ENCODE data around the gene RAB6C.
"Not testable (repeated sequence)": the region's sequence is repeated elsewhere in the genome, so short reads cannot be mapped to it uniquely, and the experiment has no call there.

Gene RAB6C

DNA sequence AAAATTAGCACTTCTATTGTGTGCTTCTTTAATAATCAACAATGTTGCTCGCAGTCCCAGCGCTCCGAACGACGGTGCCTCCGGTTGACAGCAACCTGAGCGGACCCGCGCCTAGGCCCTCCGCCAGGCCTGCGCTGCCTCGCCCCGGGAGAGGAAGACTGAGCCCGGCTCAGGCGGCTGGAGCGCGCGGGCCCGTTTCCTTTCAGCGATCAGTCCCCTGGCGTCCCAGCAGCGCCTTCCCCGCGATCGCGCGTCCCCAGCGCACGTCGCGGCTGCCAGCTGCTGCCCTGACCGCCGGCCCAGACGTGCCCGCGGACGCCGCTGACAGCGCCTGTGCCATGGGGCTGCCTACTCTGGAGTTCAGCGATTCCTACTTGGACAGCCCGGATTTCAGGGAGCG is 26.4 kb downstream of the RAB6C start:
- not testable (repeated sequence) for H4K91ac ChIP-seq (ENCODE audit: low read depth, low read length, poor library complexity); H3K79me1 ChIP-seq (ENCODE audit: low read depth, low read length); H2BK5ac ChIP-seq (ENCODE audit: low read length); H4K8ac ChIP-seq (ENCODE audit: low read depth, low read length); H3K14ac ChIP-seq (ENCODE audit: low read length); H2BK12ac ChIP-seq (ENCODE audit: low read length); H3K9me3 ChIP-seq (replicated peaks in 1 of 2; ENCODE audit: control insufficient read depth in 2 of 2, insufficient read depth in 1 of 2, low read depth in 1 of 2, low read length in 2 of 2); H3K4me3 ChIP-seq (ENCODE audit: low read length in 2 of 2); H2BK120ac ChIP-seq (ENCODE audit: low read depth, low read length); H2BK15ac ChIP-seq (ENCODE audit: low read length); H2AK5ac ChIP-seq (ENCODE audit: low read depth, low read length); H3K27ac ChIP-seq (replicated peaks; ENCODE audit: low read length); H3K18ac ChIP-seq (ENCODE audit: low read length); H2AFZ ChIP-seq (ENCODE audit: low read length); H3K9ac ChIP-seq (ENCODE audit: low read depth, low read length, poor library complexity); H3K4me1 ChIP-seq (ENCODE audit: control insufficient read depth in 2 of 2, insufficient read depth in 1 of 2, low read depth in 1 of 2, low read length in 2 of 2); H3K23ac ChIP-seq (ENCODE audit: low read depth, low read length, poor library complexity); H3K27me3 ChIP-seq (ENCODE audit: control insufficient read depth in 3 of 3, insufficient read depth in 3 of 3, low read depth in 1 of 3, low read length in 3 of 3); H3K4ac ChIP-seq (ENCODE audit: low read length); H3K36me3 ChIP-seq (replicated peaks in 1 of 2; ENCODE audit: control insufficient read depth in 2 of 2, insufficient read depth in 2 of 2, low read length in 2 of 2)
- no CpG with 5 or more reads among the region's 42 CpGs for WGBS, 2 donors (ENCODE audit: extremely low coverage in 2 of 2, insufficient read length in 2 of 2, insufficient replicate concordance in 1 of 2)
- H3K4me2 ChIP-seq (ENCODE audit: insufficient read depth, low read length, poor library complexity, severe bottlenecking), result peak overlapping the region; percentile 18
- peak; percentile 1 for DNase-seq (ENCODE audit: low spot score)

DNA sequence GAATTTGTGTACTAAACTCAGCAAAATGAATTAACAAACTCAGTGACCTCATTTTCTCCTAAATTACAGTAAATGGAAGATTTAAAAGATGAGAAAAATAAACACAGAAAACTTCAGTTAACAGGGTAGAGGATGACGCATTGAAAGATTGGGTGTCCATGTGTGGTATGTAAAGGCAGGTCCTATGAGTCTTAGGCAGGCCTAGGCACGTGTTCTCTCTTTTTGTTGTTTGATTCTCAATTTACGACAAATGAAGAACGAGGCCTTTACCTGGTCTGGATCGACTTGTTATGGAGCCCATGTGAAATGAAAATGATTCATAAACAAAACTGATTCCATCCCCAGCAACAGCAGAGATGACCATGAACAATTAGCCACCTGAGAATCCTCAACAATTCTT is 37.2 kb downstream of the RAB6C start:
- H2BK120ac ChIP-seq (ENCODE audit: low read depth, low read length); H3K9me3 ChIP-seq (replicated peaks in 1 of 2; ENCODE audit: control insufficient read depth in 2 of 2, insufficient read depth in 1 of 2, low read depth in 1 of 2, low read length in 2 of 2); H3K79me1 ChIP-seq (ENCODE audit: low read depth, low read length); H3K27ac ChIP-seq (replicated peaks; ENCODE audit: low read length); H3K18ac ChIP-seq (ENCODE audit: low read length); H3K4me3 ChIP-seq (ENCODE audit: low read length in 2 of 2); H2BK12ac ChIP-seq (ENCODE audit: low read length); H2BK5ac ChIP-seq (ENCODE audit: low read length); H2BK15ac ChIP-seq (ENCODE audit: low read length); H3K36me3 ChIP-seq (replicated peaks in 1 of 2; ENCODE audit: control insufficient read depth in 2 of 2, insufficient read depth in 2 of 2, low read length in 2 of 2); H3K27me3 ChIP-seq (ENCODE audit: control insufficient read depth in 3 of 3, insufficient read depth in 3 of 3, low read depth in 1 of 3, low read length in 3 of 3); H3K4me2 ChIP-seq (ENCODE audit: insufficient read depth, low read length, poor library complexity, severe bottlenecking); H2AFZ ChIP-seq (ENCODE audit: low read length); H4K8ac ChIP-seq (ENCODE audit: low read depth, low read length); H3K9ac ChIP-seq (ENCODE audit: low read depth, low read length, poor library complexity); H3K14ac ChIP-seq (ENCODE audit: low read length); H3K23ac ChIP-seq (ENCODE audit: low read depth, low read length, poor library complexity); H3K4ac ChIP-seq (ENCODE audit: low read length); H3K4me1 ChIP-seq (ENCODE audit: control insufficient read depth in 2 of 2, insufficient read depth in 1 of 2, low read depth in 1 of 2, low read length in 2 of 2); H4K91ac ChIP-seq (ENCODE audit: low read depth, low read length, poor library complexity); DNase-seq (ENCODE audit: low spot score); H2AK5ac ChIP-seq (ENCODE audit: low read depth, low read length): not testable (repeated sequence)
- no CpG with 5 or more reads among the region's 5 CpGs for WGBS, 2 donors (ENCODE audit: extremely low coverage in 2 of 2, insufficient read length in 2 of 2, insufficient replicate concordance in 1 of 2)

DNA sequence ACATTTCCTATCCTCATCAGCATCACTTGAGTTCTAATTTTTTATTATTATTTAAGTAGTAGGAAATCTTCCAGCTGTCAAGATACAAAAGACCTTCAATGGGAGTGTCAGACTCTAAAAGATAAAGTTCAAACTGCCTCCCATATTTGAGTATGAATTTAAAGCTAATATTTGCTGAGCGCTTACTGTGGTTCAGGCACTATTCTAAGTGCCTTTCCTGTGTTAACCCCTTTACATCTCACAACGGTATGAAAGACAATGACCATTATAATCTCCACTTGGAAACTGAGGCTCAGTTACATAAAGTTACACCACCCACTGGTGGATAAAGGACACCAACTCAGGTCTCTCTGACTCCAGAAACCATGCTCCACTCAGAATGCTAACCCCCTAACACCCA is 39.9 kb downstream of the RAB6C start:
- H3K4me2 ChIP-seq (ENCODE audit: insufficient read depth, low read length, poor library complexity, severe bottlenecking), result no peak overlapping the region
- no peak overlapping the region for H2AK5ac ChIP-seq (ENCODE audit: low read depth, low read length)
- H2BK120ac ChIP-seq (ENCODE audit: low read depth, low read length), result no peak overlapping the region
- H3K4me3 ChIP-seq (ENCODE audit: low read length in 2 of 2), result no peak overlapping the region
- no peak overlapping the region for H3K14ac ChIP-seq (ENCODE audit: low read length)
- no peaks in the 10 kb centered on the region for H3K4me1 ChIP-seq (ENCODE audit: control insufficient read depth in 2 of 2, insufficient read depth in 1 of 2, low read depth in 1 of 2, low read length in 2 of 2)
- no peak overlapping the region for H4K8ac ChIP-seq (ENCODE audit: low read depth, low read length)
- no peak overlapping the region for H3K27ac ChIP-seq (replicated peaks; ENCODE audit: low read length)
- no peak overlapping the region for H2BK5ac ChIP-seq (ENCODE audit: low read length)
- H3K36me3 ChIP-seq (replicated peaks in 1 of 2; ENCODE audit: control insufficient read depth in 2 of 2, insufficient read depth in 2 of 2, low read length in 2 of 2), result no peaks in the 10 kb centered on the region
- H2AFZ ChIP-seq (ENCODE audit: low read length), result no peak overlapping the region
- H3K23ac ChIP-seq (ENCODE audit: low read depth, low read length, poor library complexity), result no peak overlapping the region
- no peak overlapping the region for H3K9ac ChIP-seq (ENCODE audit: low read depth, low read length, poor library complexity)
- H3K79me1 ChIP-seq (ENCODE audit: low read depth, low read length), result no peaks in the 10 kb centered on the region
- WGBS, 2 donors (ENCODE audit: extremely low coverage in 2 of 2, insufficient read length in 2 of 2, insufficient replicate concordance in 1 of 2), result no CpG with 5 or more reads among the region's 2 CpGs
- no peak overlapping the region for H2BK12ac ChIP-seq (ENCODE audit: low read length)
- no peak for DNase-seq (ENCODE audit: low spot score)
- H3K4ac ChIP-seq (ENCODE audit: low read length), result no peak overlapping the region
- H3K18ac ChIP-seq (ENCODE audit: low read length), result no peak overlapping the region
- H3K9me3 ChIP-seq (replicated peaks in 1 of 2; ENCODE audit: control insufficient read depth in 2 of 2, insufficient read depth in 1 of 2, low read depth in 1 of 2, low read length in 2 of 2), result no peaks in the 10 kb centered on the region
- no peak overlapping the region for H2BK15ac ChIP-seq (ENCODE audit: low read length)
- no peaks in the 10 kb centered on the region for H3K27me3 ChIP-seq (ENCODE audit: control insufficient read depth in 3 of 3, insufficient read depth in 3 of 3, low read depth in 1 of 3, low read length in 3 of 3)
- H4K91ac ChIP-seq (ENCODE audit: low read depth, low read length, poor library complexity), result no peak overlapping the region

DNA sequence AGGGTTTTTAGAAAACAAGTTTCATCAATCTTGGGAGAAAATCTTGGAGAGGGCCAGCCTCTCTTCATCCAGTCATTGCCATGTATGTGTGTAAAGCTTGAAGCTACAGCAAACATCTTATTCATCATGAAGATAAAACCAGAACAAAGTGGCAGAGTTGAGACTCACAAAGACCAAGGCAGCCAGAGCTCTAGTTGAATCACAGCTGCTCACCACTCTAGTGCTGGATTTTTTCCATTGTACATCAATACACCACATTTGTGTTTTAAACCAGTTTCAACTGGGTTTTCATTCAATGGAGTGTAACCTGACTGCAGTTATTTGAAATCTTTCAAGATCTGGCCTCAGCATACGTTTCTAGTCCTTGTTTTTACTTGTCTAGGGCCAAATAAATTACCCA is 40.6 kb downstream of the RAB6C start:
- H3K23ac ChIP-seq (ENCODE audit: low read depth, low read length, poor library complexity); H2BK12ac ChIP-seq (ENCODE audit: low read length); H3K27me3 ChIP-seq (ENCODE audit: control insufficient read depth in 3 of 3, insufficient read depth in 3 of 3, low read depth in 1 of 3, low read length in 3 of 3); H3K9me3 ChIP-seq (replicated peaks in 1 of 2; ENCODE audit: control insufficient read depth in 2 of 2, insufficient read depth in 1 of 2, low read depth in 1 of 2, low read length in 2 of 2); H3K27ac ChIP-seq (replicated peaks; ENCODE audit: low read length); H2BK120ac ChIP-seq (ENCODE audit: low read depth, low read length); H4K8ac ChIP-seq (ENCODE audit: low read depth, low read length); H3K4me1 ChIP-seq (ENCODE audit: control insufficient read depth in 2 of 2, insufficient read depth in 1 of 2, low read depth in 1 of 2, low read length in 2 of 2); H3K36me3 ChIP-seq (replicated peaks in 1 of 2; ENCODE audit: control insufficient read depth in 2 of 2, insufficient read depth in 2 of 2, low read length in 2 of 2); DNase-seq (ENCODE audit: low spot score); H2BK5ac ChIP-seq (ENCODE audit: low read length); H2AK5ac ChIP-seq (ENCODE audit: low read depth, low read length); H2AFZ ChIP-seq (ENCODE audit: low read length); H3K9ac ChIP-seq (ENCODE audit: low read depth, low read length, poor library complexity); H3K4me3 ChIP-seq (ENCODE audit: low read length in 2 of 2); H3K4ac ChIP-seq (ENCODE audit: low read length); H3K14ac ChIP-seq (ENCODE audit: low read length); H2BK15ac ChIP-seq (ENCODE audit: low read length); H3K18ac ChIP-seq (ENCODE audit: low read length); H3K79me1 ChIP-seq (ENCODE audit: low read depth, low read length); H4K91ac ChIP-seq (ENCODE audit: low read depth, low read length, poor library complexity); H3K4me2 ChIP-seq (ENCODE audit: insufficient read depth, low read length, poor library complexity, severe bottlenecking): not testable (repeated sequence)
- WGBS, 2 donors (ENCODE audit: extremely low coverage in 2 of 2, insufficient read length in 2 of 2, insufficient replicate concordance in 1 of 2), result no CpG with 5 or more reads among the region's 1 CpG
